ENCODE results near the gene RGS8.

The RGS8 gene

GRCh38 chr1:182684116-182684828, at the start of gene RGS8:
TSS of gene RGS8 (minus strand) at chr1:182684587. CDS start at chr1:182669649, 14,938 bp downstream.
- DNase-seq (ENCODE audit: low spot score): no peak

- DNase-seq (ENCODE audit: low spot score): no peak
These were observed 47.6 kb upstream of the RGS8 start for GRCh38 chr1:182731852-182732575.

DNA sequence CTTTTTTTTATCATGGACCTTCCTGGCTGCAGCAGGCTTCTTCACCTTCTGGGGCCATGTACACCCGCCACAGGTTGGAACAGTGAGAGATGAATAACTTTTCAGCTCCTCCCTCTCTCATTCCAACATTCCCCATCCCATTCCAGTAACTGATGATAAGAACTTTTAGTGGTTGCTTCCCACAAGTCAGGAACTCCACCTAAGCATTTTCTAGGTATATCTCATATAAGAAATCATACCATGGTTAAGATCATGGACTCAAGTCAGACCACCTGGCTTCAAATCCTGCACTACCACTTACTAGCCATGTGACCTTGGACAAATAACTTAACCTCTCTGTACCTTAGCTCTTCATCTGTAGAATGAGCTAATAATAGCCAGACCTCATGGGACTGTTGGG, 42.5 kb upstream of the RGS8 start:
- no peak for DNase-seq (ENCODE audit: low spot score)

- DNase-seq (ENCODE audit: low spot score): no peak
These were observed 41.2 kb upstream of the RGS8 start for GRCh38 chr1:182725259-182726255.

GRCh38 chr1:182724215-182724614, 39.8 kb upstream of the RGS8 start:
- no peak for DNase-seq (ENCODE audit: low spot score)

DNA sequence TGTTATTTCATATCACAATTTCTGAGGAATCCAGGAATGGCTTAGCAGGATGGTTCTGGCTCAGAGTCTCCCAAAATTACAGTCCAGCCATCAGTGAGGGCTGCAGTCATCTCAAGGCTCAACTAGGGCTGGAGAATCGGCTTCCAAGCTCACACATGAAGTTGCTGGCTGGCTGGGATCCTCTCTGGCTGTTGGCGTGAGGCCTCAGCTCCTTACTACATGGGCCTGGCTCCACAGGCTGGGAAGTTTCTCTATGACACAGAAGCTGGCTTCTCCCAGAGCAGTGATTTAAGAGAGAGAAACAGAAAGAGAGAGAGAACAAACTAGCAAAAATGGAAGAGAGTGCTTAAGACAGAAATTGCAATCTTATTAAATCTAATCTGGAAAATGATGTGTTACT, 38.8 kb upstream of the RGS8 start:
- DNase-seq (ENCODE audit: low spot score): no peak

GRCh38 chr1:182721525-182721924, 37.1 kb upstream of the RGS8 start:
- no peak for DNase-seq (ENCODE audit: low spot score)

- no peak for DNase-seq (ENCODE audit: low spot score)
These were observed 36.1 kb upstream of the RGS8 start for GRCh38 chr1:182720463-182720862.

GRCh38 chr1:182719553-182719952, 35.2 kb upstream of the RGS8 start:
- DNase-seq (ENCODE audit: low spot score): no peak

- no peak for DNase-seq (ENCODE audit: low spot score)
These were observed 33.9 kb upstream of the RGS8 start for GRCh38 chr1:182718311-182718710.

DNA sequence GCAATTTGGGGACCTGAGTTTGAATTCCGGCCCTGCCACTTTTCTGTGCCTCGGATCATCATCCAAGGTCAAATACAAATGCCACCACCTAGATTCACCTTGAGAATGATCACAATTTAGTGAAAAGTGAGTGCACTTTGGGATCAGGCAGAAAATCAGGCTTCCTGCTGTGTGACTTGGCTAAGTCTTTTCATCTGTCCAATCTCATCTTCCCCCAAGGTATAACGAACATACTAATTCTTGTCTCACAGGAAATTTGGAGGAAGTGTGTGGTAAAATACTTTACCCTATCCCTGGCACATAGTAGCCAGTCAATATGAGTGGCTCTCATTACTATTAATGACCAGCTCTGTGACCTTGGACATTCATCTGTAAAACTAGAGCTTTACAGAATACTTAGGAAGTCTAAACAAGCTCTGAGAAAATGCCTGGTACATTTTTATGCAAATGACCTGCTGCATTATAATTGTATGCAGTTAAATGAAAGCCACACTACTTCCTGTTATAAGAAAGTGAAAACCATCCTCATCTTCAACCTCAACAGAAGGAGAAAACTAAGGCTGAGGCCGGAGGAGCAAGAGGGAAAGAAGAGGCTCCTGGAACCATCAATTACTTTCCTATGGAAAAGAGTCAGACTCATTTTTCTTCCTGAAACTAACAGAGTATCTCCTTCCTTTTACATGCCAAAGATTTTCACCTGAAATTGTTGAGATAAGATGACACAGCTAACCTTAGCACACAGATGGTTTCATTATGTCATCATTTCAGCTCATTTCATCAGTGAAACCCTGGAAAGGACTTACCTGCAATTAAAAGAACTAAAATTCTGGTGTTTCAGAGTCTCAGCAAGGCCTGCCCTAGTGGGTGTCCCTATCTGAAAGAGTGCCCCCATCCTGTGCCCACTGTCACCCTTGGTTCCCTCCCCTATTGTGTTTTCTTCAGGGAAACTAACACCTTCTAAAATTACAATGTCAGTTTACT, 32.6 kb upstream of the RGS8 start:
- no peak for DNase-seq (ENCODE audit: low spot score)

- no peak for DNase-seq (ENCODE audit: low spot score)
These were observed 31.1 kb upstream of the RGS8 start for GRCh38 chr1:182715531-182715930.

GRCh38 chr1:182714546-182714945, 30.2 kb upstream of the RGS8 start:
- DNase-seq (ENCODE audit: low spot score): no peak

GRCh38 chr1:182713939-182714338, 29.6 kb upstream of the RGS8 start:
- DNase-seq (ENCODE audit: low spot score): no peak

DNA sequence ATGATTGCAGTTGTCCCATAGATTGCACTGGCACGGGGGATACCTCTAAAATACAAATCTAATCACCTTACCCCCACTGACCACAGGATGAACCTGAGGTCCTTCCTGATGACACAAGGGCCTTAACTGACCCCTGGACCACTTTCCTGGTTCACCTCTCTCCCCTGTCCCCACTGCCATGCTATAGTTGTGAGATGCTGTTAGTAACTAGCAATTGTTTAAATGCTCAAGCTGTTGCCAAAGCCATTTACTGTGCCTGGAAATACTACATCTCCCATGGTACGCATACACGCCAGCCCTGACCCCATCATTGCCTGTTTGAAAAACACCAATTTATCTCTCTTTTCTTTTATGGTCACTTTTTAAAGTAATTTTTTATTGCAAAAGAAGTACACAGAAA, 29.1 kb upstream of the RGS8 start:
- DNase-seq (ENCODE audit: low spot score): no peak

DNA sequence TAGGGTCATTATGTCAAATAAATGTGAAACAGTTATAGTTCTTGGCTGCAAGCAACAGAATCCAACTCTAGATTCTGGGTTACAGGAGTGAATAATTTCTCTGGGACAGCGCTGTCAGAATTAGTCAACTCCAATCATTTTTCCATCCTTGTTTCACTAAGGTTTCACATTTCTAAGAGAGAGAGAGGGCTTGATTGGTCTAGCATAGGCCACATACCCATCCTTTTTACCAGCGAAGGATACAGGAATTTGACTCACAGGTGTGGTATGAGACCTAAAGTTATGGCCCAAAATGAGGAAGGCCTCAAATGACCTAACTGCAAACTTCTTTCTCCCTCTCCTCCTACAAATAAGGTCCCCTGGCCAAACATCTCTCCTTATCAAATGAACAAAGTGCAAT, 25.5 kb upstream of the RGS8 start:
- no peak for DNase-seq (ENCODE audit: low spot score)

DNA sequence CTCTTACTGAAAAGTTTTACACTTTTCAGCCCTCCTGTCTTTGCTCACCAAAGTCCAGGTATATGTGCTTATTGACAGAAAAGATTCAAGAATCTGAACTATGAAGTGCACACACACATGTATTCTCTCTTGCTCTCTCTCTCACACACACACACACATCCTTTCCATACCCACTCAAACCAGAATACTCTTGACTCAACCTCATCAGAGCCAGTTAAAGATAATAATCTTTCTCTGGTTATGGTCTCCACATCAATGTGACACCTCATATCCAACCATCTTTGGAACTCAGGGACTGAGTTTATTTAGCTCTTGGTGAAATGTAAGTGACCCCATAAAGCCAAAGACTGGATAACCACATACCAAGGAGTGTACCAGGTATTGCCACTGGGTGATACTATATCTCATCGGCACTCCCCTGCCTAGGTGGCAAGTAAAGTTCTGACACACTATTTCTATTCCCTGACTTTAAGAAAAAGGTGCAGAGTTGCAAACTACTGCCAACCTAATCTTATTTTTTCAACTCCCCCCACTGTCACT, 24.9 kb upstream of the RGS8 start:
- DNase-seq (ENCODE audit: low spot score): no peak

GRCh38 chr1:182707122-182707521, 22.7 kb upstream of the RGS8 start:
- no peak for DNase-seq (ENCODE audit: low spot score)

- no peak for DNase-seq (ENCODE audit: low spot score)
These were observed 20.3 kb upstream of the RGS8 start for GRCh38 chr1:182704677-182705076.

- no peak for DNase-seq (ENCODE audit: low spot score)
These were observed 19.2 kb upstream of the RGS8 start for GRCh38 chr1:182703539-182703938.

All from HuH-7 (cell line).